Cardiac fibroblast (primary cell): ENCODE measurements around the gene DAW1.

Experiments
- DNase-seq, 2 donors: peaks; one replicate each; pipeline versions ENCODE4 v3.0.0 to v3.0.0-alpha.2; 2010; ENCODE audit warnings: low read depth in 2 of 2
- H3K4me3 ChIP-seq, 2 donors: replicated peaks in 1 of 2; 1 replicate in 1 of 2; 2 replicates in 1 of 2; pipeline ENCODE4 v1.5.1; 2011; ENCODE audit warnings: low read depth in 2 of 2, low read length in 2 of 2, mild to moderate bottlenecking in 2 of 2, moderate library complexity in 1 of 2
- CTCF ChIP-seq: IDR thresholded peaks from one replicate; pipeline ENCODE4 v1.5.1; 2011; ENCODE audit warnings: low read depth, mild to moderate bottlenecking, low read length, inconsistent platforms

The DAW1 gene

GRCh38 chr2:227870710-227871374, 589 bp upstream of the DAW1 start:
- TF ChIP-seq CTCF = no peak
- H3K4me3 ChIP-seq = peak overlapping the region in 1 of 2 donors; percentile 51
- DNase-seq = peak; percentile 93 to 94

- no peak for DNase-seq
- no peak for TF ChIP-seq CTCF
- no peak overlapping the region for H3K4me3 ChIP-seq
Measured at GRCh38 chr2:227872676-227873075, 1.2 kb downstream of the DAW1 start.

- no peak for TF ChIP-seq CTCF
- H3K4me3 ChIP-seq = no peak overlapping the region
- DNase-seq = peak; percentile 85 to 90
Measured at GRCh38 chr2:227876300-227876801, 4.9 kb downstream of the DAW1 start.

GRCh38 chr2:227877421-227878310, 6.2 kb downstream of the DAW1 start:
- no peak overlapping the region for H3K4me3 ChIP-seq
- DNase-seq = peak; percentile 67 to 81
- no peak for TF ChIP-seq CTCF

GRCh38 chr2:227880460-227880859, 9.0 kb downstream of the DAW1 start:
- no peak overlapping the region for H3K4me3 ChIP-seq
- no peak for DNase-seq
- TF ChIP-seq CTCF = no peak

GRCh38 chr2:227881866-227882517, 10.6 kb downstream of the DAW1 start:
- peak in 1 of 2 donors; percentile 60 for DNase-seq
- H3K4me3 ChIP-seq = no peak overlapping the region
- TF ChIP-seq CTCF = no peak
